ENCODE data around the gene COA8.
"Not testable (repeated sequence)": the region's sequence is repeated elsewhere in the genome, so short reads cannot be mapped to it uniquely, and the experiment has no call there.

Gene COA8, protein sequence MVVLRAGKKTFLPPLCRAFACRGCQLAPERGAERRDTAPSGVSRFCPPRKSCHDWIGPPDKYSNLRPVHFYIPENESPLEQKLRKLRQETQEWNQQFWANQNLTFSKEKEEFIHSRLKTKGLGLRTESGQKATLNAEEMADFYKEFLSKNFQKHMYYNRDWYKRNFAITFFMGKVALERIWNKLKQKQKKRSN
- 9.2 to 12.1 (median 10.3) reads per million in 4 experiments for total RNA-seq

DNA sequence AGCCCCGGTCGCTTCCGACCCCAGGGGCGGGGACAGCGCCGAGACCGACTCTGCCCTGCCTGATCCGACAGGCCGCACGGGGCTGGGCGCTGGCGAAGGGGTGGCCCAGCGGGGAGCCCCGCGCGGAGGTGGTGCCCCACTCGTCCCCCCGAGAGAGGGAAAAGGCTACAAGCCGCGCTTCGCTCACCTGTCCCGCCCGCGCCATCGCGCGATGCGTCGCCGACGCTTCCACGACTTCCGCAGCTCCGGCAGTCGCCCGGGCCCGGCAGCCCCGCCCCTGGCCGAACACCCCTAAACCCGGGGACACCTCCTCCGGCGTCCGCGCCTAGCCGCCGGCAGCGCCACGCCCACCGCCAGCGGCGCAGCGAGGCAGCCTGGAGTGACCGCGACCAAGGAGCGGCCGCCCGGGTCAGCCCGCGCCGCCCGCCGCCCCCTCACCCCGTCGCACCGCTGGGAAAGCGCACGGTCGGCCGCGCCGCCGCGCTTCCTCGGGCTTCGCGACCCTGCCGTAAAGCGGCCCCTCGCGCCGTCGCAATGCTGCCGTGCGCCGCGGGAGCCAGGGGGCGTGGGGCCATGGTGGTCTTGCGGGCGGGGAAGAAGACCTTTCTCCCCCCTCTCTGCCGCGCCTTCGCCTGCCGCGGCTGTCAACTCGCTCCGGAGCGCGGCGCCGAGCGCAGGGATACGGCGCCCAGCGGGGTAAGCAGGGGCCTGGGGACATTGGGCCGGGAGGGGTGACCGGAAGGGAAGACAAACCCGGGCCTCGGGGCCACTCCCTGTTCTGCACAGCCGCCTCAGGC lies at the start of gene COA8, which contains the start of gene BAG5:
TSS of gene COA8 (plus strand) at position 532 of the 797 bp plus-strand sequence. CDS start at position 574, 42 bp downstream.
TSS of gene BAG5 (minus strand) at position 229 of the 797 bp plus-strand sequence. CDS start 1,493 bp downstream, outside the sequence.
- DNase-seq, result peak; percentile 74

DNA sequence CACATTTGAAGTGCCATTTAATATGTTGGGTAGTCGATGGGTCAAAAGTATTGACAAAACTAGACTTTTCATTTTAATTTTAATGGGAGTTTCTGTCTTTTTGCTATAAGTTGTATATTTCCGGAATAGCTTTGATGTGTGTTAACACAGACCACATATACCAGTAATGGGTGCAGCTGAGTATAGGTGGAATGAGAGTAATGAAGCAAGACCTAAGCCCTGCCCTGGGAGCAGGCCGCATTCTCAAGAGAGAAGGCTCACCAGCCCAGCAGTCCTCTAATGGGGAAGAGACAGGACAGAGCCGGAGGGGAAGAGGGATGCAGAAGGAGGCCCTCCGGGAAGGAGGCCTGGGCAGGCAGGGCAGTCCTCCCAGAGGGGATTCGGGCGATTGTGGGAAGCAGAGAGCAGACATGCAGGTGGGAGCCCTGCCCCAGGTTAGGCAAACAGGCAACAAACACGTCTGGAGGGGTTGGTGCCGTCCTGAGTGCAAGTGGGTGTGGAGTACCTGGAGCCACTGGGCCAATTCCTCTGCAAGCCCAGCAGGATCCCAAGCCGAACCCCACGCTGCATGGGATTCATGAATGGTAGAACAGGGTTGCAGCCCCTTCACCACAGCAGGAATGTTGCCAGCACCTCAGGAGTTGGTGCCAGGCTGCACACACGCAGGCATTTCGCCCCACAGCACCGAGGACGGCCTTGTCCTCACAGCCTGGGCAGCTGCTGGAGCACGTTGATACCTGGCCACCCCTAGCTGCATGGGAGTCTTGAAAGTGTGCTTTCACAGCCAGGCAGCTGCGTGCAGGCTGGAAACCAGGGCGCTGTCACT lies 48.0 kb upstream of the COA8 start:
- DNase-seq, result no peak

DNA sequence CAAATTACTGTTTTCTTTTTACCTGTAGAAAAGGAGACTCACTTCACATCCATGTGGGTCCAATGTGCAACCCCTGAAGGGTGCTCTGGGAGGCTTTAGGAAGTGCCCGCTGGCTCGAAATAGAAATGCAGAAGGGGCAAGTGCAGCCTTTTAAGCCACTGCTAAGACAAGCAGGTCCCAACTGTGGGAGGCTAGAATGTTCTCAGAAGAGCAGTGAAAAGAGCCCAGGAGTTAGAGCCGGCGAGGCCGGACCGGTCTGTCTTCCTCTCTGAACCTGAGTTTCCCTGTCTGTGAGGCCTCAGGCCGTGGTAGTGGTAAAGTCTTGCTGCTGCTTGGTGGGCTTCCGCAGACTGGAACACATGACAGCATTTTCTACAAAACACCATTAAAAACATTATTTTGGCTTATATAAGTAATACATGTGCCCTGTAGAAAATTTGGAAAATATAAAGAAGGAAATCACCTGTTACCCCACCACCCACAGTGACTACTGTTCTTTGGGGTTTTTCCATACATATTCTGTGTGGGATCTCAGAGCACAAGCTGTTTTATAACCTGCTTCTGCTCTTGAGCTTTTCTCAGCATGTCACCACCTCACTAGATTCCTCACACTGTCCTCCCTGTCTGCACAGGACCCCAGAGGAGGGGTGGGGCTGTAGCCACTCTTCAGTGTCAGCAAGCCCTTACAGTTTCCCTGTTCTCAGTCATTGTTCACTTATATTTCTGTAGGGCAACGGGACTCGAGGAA lies 46.2 kb upstream of the COA8 start:
- DNase-seq, result no peak

DNA sequence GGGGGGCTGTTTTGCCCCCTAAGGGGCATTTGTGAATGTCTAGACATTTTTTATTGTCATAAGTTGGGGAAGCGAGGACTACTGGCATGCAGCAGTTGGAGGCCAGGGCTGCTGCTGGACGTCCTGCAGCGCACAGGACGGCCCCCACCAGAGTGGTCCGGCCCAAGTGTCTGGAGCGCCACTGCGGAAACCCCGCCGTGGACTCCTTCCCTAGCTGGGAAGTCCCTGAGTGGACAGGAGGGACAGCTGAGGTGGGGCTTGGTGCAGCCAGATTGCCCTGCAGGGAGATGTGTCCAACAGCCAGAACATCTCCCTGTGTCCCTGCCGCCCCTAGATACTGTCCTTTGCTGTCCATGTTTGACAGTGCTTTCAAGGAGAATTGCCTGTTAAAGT lies 45.6 kb upstream of the COA8 start:
- no peak for DNase-seq

DNA sequence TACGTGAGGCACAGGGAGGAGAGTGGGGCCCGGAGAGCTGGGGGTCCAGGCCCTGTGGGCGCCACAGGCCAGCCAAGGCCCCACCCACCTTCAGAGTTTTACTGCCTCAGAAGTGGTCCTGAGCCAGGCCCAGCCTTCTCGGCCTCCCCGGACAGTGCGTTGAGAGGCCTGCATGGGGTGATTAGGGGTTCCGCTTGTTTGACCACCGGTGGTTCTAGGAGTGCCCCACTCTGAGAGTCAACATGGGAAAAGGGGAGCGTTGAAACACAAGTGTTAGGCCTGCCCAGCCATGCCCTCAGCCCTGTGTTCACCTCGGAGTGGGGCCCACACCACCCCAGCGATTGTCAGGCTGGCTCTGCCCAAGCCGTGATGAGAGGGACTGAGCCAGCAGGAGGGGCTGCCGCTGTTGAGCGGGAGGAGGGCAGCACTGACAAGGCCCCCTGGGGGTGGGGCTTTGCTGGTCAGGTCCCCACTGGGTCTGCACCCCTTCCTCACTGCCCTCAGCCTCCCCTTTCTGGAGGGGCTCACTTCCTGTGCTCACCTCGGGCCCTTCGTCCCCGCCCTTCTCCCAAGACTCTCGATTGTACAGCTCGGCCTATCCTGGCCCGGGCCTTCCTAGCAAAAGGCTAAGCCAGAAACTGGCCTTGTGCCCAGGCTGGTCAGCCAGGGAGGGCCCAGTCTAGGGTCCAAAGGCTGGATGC lies 44.9 kb upstream of the COA8 start:
- DNase-seq, result no peak

DNA sequence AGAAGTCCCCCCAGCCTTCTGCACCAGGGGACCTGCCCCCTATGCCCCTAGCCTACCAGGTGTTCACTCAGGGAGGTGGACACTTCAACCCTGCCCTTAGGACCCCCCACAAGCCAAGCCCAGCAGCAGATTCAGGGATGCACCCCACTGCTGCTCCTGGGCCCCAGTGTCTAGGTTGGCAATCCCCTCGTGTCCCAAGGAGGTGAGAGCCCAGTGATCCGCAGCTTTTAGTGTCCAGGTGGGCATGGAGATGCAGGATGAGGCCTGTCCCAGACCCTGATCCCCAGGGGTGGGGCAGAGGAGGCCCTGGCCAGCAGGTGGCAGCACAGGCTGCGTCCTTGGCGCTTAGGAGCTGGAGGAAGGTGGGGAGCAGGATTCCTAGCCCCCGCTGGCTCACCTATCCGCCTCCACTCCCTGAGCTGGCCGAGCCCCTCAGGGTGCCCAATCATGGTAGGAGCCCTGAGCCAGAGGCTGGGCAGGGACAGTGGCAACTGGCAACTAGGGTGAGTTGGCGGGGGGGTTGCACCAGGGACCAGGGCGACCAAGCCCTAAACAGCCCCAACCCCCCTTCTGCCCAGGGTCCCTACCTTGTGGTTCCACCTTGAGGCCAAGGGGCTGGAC lies 44.2 kb upstream of the COA8 start:
- DNase-seq, result peak; percentile 47

DNA sequence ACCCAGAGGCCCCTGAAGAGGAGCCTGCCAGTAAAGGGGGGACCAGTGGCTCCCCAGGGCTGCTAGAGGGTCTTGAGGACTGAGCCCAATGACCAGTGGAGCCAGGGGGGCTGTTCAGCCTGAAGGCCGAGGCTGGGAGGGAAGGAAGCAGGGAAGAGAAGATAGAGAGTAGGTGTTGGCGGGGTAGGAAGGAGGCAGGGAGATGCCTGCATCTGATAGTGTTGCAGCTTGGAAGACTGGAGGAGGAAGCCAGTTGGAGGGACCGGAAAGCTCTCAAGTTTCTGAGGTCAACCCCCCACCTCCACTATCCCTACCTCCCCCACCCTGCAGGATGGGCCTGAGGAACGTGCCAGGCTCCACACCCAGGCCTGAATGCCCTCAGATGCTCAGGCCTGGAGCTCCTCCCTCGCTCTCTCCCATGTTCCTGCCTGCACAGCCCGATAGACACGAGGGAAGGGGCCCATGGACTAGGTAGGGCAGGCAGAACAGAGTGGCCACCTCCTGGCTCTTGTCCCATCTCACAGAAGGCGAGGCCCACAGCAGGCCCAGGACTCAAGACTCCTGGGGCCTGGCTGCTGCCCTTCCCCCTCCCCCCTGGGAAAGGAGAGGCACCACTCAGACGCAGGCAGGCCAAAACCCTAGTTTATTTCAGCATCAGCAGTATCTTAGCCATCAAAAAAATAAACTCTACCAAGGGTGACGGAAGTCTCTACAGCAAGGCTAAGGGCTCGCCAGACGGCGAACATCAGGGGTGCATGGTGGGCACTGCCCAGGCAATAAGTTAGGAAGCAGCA lies 43.5 kb upstream of the COA8 start:
- no peak for DNase-seq

DNA sequence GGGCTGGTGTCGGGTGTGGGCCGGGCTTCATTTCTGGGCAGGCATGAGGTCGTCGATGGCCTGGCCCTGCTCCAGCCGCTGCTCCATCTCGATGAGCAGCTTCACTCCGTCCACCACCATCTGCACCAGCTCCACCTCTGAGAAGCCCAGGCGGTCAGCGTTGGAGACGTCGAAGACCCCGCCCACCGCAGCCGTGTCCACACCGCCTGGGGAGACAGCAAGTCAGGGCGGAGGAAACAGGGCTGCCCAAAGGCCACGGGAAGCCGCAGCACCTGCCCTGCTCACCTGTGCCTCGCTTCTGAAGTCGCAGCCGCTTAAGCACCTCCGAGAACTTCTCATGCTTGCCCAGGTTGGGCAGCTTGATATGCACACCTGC lies 42.9 kb upstream of the COA8 start:
- no peak for DNase-seq

DNA sequence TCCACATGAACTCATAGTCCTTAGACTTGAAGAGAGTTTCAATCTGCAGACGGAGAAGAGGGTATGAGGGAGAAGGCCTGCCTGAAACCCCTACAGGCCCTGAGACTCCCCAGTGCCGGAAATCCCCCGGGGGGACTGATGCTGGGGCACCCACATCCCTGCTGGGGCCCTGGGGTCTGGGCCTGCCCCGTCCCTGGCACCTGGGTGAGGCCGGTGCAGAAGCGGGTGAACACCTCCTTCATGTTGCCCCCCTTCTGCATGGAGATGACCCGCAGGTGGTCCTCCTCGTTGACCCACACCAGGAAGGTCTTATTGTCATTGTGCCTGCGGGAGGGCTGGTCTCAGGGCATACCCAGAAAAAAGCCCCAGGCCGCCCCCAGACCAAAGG lies 42.5 kb upstream of the COA8 start:
- DNase-seq, result no peak

DNA sequence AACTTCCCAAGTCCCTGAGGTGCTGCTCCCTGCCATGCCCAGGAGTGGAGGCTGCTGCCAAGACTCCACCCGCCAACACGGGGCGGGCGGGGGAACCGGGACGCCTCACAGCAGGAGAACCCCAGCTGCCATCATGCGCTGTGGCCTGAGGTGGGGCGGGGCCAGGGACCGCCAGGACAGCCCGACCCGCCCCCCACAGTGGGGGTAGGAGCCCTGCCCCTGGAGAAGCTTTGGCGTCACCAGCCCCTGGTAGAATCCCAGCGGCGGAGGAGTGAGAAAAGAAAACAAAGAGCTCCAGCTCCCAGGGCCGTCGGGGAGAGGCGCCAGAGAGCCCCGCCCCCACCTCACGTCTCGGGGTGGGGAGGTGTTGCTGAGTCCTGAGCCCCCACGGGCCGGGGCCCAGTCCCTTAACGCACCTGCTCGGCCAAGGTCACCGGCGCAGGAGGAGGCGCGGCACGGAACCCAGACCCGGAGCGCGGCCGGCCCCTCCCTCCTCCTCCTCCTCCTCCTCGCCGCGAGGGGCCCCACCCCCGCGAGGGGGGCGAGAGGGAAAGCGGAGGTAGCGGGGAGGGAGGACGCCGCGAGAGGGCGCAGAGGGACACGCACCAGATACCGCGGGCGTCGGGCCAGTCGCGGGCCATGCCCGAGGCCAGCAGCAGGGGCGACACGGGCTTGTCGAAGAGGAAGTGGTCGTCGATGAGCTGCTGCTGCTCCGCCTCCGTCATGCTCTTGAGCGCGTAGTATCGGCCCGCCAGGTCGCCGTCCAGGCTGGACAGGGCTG lies 41.9 kb upstream of the COA8 start:
- peak; percentile 60 for DNase-seq

DNA sequence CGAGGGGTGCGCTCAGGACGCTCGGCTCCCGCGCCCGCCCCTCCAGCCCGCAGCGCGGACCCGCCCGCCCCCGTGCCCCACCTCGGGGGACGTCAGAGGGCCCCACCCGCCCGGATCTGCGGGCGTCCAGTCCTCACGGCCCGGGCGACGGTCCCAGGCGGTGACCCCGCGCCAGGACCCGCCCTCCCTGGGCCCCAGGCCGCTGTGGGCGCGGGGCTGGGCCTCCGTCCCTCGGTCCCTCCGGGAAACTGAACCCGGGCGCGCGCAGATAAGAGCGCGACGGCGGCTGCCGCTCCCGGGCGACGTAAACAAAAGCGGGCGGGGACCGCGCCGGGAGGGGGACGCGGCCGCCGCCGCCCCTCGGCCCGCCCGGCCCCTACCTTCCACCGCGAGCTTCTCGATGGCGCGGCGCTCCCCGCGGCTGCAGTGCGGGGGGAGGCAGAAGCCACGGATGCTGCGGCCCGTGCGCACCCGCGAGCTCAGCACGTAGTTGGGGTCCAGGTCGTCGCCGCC lies 41.3 kb upstream of the COA8 start:
- no peak for DNase-seq

DNA sequence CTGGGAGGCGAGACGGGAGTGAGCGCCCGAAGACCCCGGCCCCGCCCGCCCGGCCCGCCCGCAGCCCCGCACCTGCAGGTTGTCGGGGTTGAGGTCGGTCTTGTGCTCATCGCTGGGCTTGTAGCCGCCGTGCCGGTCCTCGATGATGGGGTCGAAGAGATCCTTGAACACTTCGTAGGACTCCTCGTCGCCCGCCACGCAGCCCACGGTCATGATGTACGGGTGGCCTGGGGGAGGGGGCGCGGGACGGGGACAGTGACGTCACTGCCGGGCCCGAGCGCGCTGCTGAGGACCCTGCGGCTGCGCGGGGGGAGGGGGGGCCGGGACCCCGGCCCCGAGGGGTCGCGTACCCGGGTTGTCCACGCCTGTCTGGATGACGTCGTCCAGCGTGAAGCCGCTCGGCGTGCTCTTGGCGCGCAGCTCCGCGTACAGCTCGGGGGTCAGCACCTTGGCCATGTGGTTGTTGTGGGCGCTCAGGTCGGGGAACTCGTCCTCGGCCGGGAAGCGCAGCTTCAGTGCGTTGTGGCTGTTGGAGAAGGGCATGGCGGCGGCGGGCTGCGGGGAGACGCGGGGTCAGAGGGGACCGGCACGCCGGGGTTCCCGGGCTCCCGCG lies 40.7 kb upstream of the COA8 start:
- no peak for DNase-seq

DNA sequence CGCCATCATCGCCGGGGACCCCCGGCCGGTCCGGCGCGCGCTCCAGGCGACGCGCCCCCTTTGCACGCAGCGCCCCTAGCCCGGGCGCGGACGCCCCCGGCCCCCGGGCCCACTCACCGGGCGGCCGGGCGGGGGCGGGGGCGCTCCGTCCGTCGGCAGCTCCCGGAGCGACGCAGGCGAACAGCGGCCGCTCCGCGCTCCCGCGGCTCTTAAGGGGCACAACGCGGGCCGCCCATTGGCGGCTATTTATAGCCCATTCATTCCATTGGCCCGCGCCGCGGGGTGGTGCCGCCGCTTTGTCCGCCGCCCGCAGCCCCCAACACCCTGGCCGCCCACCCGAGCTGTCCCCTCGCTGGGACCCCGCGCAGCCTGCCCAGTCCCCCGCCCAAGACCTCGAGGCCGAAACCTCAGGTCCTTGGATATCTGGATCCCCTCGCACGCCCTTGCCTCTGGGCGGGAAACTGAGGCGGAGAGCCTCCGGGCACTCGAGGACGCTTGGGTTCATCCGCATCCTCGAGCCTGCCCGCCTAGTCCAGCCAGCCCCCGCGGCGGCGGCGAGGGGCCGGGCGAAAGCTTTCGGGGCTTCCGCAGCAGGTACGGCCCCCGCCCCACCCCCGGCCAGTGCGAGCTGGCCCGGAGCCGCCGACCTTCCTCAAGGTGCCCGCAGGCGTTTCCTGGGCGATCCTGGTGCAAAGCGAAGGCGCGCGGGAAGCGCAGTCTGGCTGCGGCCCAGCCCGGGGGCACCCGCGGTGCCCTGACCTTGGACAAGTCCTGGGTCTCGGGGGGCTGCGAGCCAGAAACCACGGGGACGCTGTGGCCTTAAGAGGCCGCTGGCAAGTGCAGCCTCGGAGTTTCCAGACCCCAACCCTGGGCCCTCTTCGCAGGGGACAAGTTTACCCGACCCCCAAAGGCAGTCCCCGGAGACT lies 39.8 kb upstream of the COA8 start, which contains the start of gene CKB:
TSS of gene CKB (minus strand) at position 182 of the 926 bp plus-strand sequence. CDS start 337 bp downstream, outside the sequence.
- DNase-seq, result no peak

DNA sequence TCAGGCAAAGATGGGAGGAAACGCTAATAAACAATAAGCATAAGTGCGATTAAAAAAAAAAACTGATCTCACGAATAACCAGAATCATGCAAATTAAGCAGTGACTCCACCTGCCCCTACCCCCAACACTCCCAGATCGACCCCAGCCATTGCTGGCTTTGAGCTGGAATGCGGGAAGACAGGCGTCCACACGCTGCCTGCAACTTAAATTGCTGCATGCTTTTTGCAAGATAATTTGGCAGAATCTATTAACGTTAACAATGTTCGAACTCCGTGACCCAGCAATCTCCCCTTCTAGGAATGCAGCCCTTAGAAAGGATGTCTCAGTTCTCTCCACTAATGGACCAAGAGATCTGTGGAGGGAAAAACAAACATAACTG lies 39.2 kb upstream of the COA8 start:
- DNase-seq, result no peak

DNA sequence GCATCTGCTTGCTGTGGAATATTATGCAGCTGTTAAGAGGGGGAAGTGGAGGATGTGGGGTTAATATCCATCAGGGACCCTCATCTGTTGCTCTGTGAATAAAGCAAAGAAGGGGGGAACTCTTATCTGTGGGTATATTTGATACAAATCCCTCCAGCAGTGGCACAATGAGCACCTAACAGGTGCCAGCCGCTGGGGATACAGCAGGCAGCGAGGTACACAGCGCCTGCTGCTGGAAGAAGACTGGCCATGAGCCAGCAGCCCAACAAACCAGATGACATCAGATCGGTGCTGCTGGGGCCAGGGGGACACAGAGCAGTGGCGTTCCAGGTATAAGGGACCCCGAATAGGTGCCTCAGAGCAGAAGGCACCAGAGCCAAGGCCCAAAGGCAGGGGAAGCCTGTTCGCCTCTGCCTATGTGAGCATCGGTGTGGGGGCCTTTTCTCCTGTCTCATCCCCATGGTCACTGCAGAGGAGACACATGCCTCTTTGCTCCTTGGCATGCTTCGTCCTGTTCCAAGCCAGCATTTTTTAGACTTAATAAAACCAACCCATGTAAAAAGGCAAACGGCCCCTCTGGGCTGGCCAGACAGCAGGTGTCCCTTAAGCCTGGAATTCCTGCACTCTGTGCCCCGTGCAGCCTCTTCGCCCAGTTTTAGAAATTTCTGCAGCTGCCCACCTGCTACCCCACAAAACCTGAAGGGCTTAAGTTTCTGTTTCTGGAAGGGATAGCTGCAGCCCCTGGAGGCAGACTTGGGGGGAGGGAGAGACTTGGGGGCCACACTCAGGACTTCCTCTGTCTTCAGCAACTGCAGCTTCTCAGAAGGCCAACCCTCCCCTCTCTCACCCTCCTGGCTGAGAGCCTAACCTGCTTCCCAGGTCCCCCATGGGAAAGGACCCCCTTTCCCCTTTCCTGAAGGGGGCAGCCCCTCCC lies 38.5 kb upstream of the COA8 start:
- DNase-seq, result no peak

DNA sequence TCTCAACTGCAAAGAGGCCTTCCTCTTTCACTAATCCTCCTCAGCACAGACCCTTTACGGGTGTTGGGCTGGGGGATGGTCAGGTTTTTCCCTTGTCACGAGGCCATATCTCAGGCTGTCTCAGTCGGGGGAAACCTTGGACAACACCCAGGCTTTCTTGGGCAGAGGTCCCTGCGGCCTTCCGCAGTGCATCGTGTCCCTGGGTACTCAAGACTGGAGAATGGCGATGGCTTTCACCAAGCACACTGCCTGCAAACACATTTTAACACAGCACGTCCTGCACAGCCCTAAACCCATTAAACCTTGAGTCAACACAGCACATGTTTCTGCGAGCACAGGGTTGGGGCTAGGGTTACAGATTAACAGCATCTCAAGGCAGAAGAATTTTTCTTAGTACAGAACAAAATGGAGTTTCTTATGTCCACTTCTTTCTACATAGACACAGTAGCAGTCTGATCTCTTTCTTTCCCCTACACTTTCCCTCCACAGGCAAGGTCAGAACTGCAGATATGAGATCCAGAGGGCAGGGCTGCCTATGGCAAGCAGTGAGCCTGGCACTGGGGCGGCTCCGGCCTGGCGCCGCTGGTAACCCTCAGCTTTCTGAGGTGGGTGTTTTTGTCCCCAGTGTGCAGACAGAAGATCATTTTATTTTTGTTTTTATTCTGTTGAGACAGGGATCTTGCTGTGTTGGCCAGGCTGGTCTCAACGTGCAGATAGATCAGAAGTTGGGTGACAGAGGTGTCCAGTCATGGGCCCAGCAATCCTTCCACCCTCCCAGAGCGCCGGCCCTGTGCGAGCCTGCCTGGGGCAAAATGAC lies 37.1 kb upstream of the COA8 start:
- DNase-seq, result not testable (repeated sequence)

All from effector CD8-positive, alpha-beta T cell (primary cell).